K562 (cell line): ENCODE results near the gene ITPR2. TPM values are rescaled to one million over a fixed set of nuclear protein-coding genes. Genes with fewer than 3 reads are reported as not detected.
A peak's percentile ranks its signal among the peaks of the same experiment; 100 is the strongest.

Experiments used
- BRD4 ChIP-seq: fragments of 200-600 bp; sonication (generic); IDR thresholded peaks from 2 replicates; pipeline ENCODE4 v1.6.1; 2017; ENCODE audit warnings: inconsistent platforms
- E2F8 ChIP-seq: fragments of 450-650 bp; IDR thresholded peaks from 2 replicates; pipeline ENCODE4 v1.7.1; 2018; ENCODE audit warnings: mild to moderate bottlenecking, low read depth; ENCODE audit not compliant: partially characterized antibody
- HBP1 ChIP-seq: fragments of 450-650 bp; formaldehyde crosslinking; IDR thresholded peaks from 2 replicates; pipeline ENCODE4 v1.4.0; 2022; ENCODE audit warnings: missing genetic modification characterization
- HNRNPK ChIP-seq: fragments of 200-400 bp; formaldehyde crosslinking; IDR thresholded peaks from one replicate; pipeline ENCODE4 v1.6.1; 2018; ENCODE audit warnings: mild to moderate bottlenecking, low read depth, low read length; ENCODE audit not compliant: poor library complexity, severe bottlenecking
- HNRNPLL ChIP-seq: fragments of 200-400 bp; formaldehyde crosslinking; IDR thresholded peaks from 2 replicates; pipeline ENCODE4 v1.6.1; 2017; ENCODE audit warnings: low read length, low read depth, mild to moderate bottlenecking; ENCODE audit not compliant: poor library complexity, severe bottlenecking
- MTA2 ChIP-seq: fragments of 450-650 bp; IDR thresholded peaks from 2 replicates; pipeline ENCODE4 v1.6.1; 2016; ENCODE audit warnings: low read depth
- NCOR1 ChIP-seq: fragments of 450-650 bp; IDR thresholded peaks from 2 replicates; pipeline ENCODE4 v1.6.1; 2016; ENCODE audit warnings: mild to moderate bottlenecking, moderate library complexity
- NFATC3 ChIP-seq: fragments of 450-650 bp; IDR thresholded peaks from 2 replicates; pipeline ENCODE4 v1.6.1; 2017; ENCODE audit warnings: mild to moderate bottlenecking
- NR0B1 ChIP-seq: fragments of 450-650 bp; IDR thresholded peaks from one replicate; pipeline ENCODE4 v1.6.1; 2018; ENCODE audit warnings: mild to moderate bottlenecking, moderate library complexity; ENCODE audit not compliant: partially characterized antibody
- PML ChIP-seq: IDR thresholded peaks from 2 replicates; pipeline ENCODE4 v1.6.1; 2012; ENCODE audit warnings: low read length, inconsistent platforms
- PRDM10 ChIP-seq: fragments of 450-650 bp; IDR thresholded peaks from 2 replicates; pipeline ENCODE4 v1.6.1; 2018; ENCODE audit not compliant: partially characterized antibody
- RBBP5 ChIP-seq: fragments of 200-600 bp; sonication (generic); IDR thresholded peaks from 2 replicates; pipeline ENCODE4 v1.6.1; 2012; ENCODE audit warnings: borderline replicate concordance, mild to moderate bottlenecking, low read length, control low read depth, inconsistent platforms; ENCODE audit not compliant: insufficient read depth, poor library complexity, severe bottlenecking
- RBM34 ChIP-seq: fragments of 200-400 bp; formaldehyde crosslinking; IDR thresholded peaks from 2 replicates; pipeline ENCODE4 v1.6.1; 2018; ENCODE audit warnings: low read length, borderline replicate concordance; ENCODE audit not compliant: insufficient read depth
- TFE3 ChIP-seq: fragments of 450-650 bp; formaldehyde crosslinking; IDR thresholded peaks from 2 replicates; pipeline ENCODE4 v1.4.0; 2020; ENCODE audit warnings: mild to moderate bottlenecking, mixed read lengths
- ZNF165 ChIP-seq: fragments of 250-450 bp; sonication (Bioruptor Pico); IDR thresholded peaks from 2 replicates; pipeline ENCODE4 v1.4.0; 2020; ENCODE audit warnings: borderline replicate concordance
- polyA plus RNA-seq, 8 experiments: library from polyadenylated mRNA; depleted of rRNA in 4 of 8; stranded (reverse) in 5 of 8; unstranded in 3 of 8; fragments of >200 nt; fragmentation: Nextera tagmentation in 2 of 8; fragmentation: Illumina TruSeq in 1 of 8; extraction: Ambion mirVana in 2 of 8; extraction: Trizol in 1 of 8; gene quantifications; 2 replicates each; pipeline versions ENCODE4 v1.2.1 to v1.2.3, GENCODE V29; 2011 to 2014; ENCODE audit warnings: inconsistent platforms in 1 of 8, missing spikeins in 1 of 8
- total RNA-seq, 7 experiments: library from RNA; depleted of rRNA in 6 of 7; stranded (reverse); fragments of >200 nt in 6 of 7; fragmentation: Illumina TruSeq in 2 of 7; extraction: Trizol in 2 of 7; gene quantifications; 2 replicates each; pipeline versions ENCODE4 v1.2.1 to v1.2.3, GENCODE V29; 2011 to 2021; ENCODE audit warnings: low replicate concordance in 1 of 7

The ITPR2 gene
- total and polyA plus RNA-seq, 9 of the 15 experiments (the other 6 are each of a cell fraction or from before 2014, with no cell fraction given): 0.21 to 3.3 (median 0.95) TPM

GRCh38 chr12:26831951-26832821 is 808 bp downstream of the ITPR2 start (continued):
- TF ChIP-seq HBP1 (0 out of 2 replicates have a peak, but pooled peaks have one; percentile 13), ZNF165 (CRISPR knock-in tag) (no peak), BRD4 (no peak), RBM34 (no peak), NCOR1 (no peak; the same call in 1 of the 2 replicates), HNRNPK (no peak), MTA2 (no peak), TFE3 (CRISPR knock-in tag) (no peak), NR0B1 (no peak), PML (peak; percentile 45; the same call in 1 of the 2 replicates), RBBP5 (no peak), HNRNPLL (no peak), PRDM10 (no peak), NFATC3 (no peak), E2F8 (no peak)
